Measurements from ENCODE around the gene SPOCK2. TPM values are rescaled to one million over a fixed set of nuclear protein-coding genes. Genes with fewer than 3 reads are reported as not detected.

The SPOCK2 gene
- total RNA-seq, 1 experiment from 2014 or later: 1.8 TPM

GRCh38 chr10:72034761-72035160 lies 53.6 kb downstream of the SPOCK2 start:
- Histone ChIP-seq H2BK120ac (ENCODE audit: low read depth, low read length, poor library complexity, severe bottlenecking) (no peak overlapping the region), H3K23ac (ENCODE audit: insufficient read length, low read depth, low read length) (no peak overlapping the region), H3K27ac (ENCODE audit: insufficient read length, low read depth, low read length) (no peak overlapping the region), H3K9ac (ENCODE audit: extremely low read depth, insufficient read length, low read length) (no peak overlapping the region), H3K4ac (ENCODE audit: low read depth, low read length) (no peak overlapping the region), H2BK20ac (ENCODE audit: low read depth, low read length, poor library complexity, severe bottlenecking) (no peak overlapping the region), H2BK5ac (ENCODE audit: insufficient read length, low read length) (no peak overlapping the region), H2BK15ac (ENCODE audit: low read depth, low read length) (no peak overlapping the region), H2AK5ac (ENCODE audit: insufficient read length, low read length) (no peak overlapping the region), H3K4me1 (ENCODE audit: insufficient read depth, low read length) (no peaks in the 10 kb centered on the region), H3K27me3 (ENCODE audit: insufficient read depth, low read length) (no peaks in the 10 kb centered on the region), H3K79me1 (ENCODE audit: insufficient read depth, low read depth, low read length, poor library complexity, severe bottlenecking) (no peaks in the 10 kb centered on the region), H4K8ac (replicated peaks; ENCODE audit: insufficient read length, low read depth, low read length) (no peak overlapping the region), H4K5ac (ENCODE audit: insufficient read length, low read depth, low read length) (no peak overlapping the region), H3K4me2 (ENCODE audit: insufficient read depth, insufficient read length, low read length) (no peak overlapping the region), H2BK12ac (ENCODE audit: insufficient read length, low read depth, low read length) (no peak overlapping the region), H4K91ac (ENCODE audit: insufficient read length, low read depth, low read length) (no peak overlapping the region), H3K79me2 (ENCODE audit: insufficient read depth, low read length) (no peaks in the 10 kb centered on the region), H3K14ac (ENCODE audit: insufficient read depth, low read length) (no peak overlapping the region), H3T11ph (ENCODE audit: low read length) (no peak overlapping the region), H3K9me3 (ENCODE audit: control insufficient read depth, low read depth, low read length) (no peaks in the 10 kb centered on the region), H4K20me1 (ENCODE audit: control insufficient read depth, insufficient read depth, insufficient read length) (no peaks in the 10 kb centered on the region), H3K23me2 (ENCODE audit: insufficient read length, low read depth, low read length, poor library complexity, severe bottlenecking) (no peaks in the 10 kb centered on the region), H3K18ac (ENCODE audit: insufficient read length, low read depth, low read length) (no peak overlapping the region), H2AFZ (ENCODE audit: low read length) (no peak overlapping the region), H3K56ac (ENCODE audit: insufficient read length, low read depth, low read length) (no peak overlapping the region)
- Mint-ChIP-seq H3K4me3 (no peak overlapping the region), H3K4me1 (peaks cover 13 to 15% of the 10 kb centered on the region in 2 experiments), H3K36me3 (ENCODE audit: insufficient read depth in 1 of 3, low read depth in 3 of 3) (no peaks in the 10 kb centered on the region), H3K27me3 (ENCODE audit: low read depth) (peaks cover 16% of the 10 kb centered on the region), H3K9me3 (no peaks in the 10 kb centered on the region), H3K27ac (no peak overlapping the region)
- DNase-seq: no peak
- TF ChIP-seq, protein P1, sequence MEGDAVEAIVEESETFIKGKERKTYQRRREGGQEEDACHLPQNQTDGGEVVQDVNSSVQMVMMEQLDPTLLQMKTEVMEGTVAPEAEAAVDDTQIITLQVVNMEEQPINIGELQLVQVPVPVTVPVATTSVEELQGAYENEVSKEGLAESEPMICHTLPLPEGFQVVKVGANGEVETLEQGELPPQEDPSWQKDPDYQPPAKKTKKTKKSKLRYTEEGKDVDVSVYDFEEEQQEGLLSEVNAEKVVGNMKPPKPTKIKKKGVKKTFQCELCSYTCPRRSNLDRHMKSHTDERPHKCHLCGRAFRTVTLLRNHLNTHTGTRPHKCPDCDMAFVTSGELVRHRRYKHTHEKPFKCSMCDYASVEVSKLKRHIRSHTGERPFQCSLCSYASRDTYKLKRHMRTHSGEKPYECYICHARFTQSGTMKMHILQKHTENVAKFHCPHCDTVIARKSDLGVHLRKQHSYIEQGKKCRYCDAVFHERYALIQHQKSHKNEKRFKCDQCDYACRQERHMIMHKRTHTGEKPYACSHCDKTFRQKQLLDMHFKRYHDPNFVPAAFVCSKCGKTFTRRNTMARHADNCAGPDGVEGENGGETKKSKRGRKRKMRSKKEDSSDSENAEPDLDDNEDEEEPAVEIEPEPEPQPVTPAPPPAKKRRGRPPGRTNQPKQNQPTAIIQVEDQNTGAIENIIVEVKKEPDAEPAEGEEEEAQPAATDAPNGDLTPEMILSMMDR (conservative IDR thresholded peaks at IDR 0.05): no peak
- WGBS (ENCODE audit: extremely low coverage, insufficient read length, low lambda C conversion rate): no CpG with 5 or more reads among the region's 4 CpGs
